Left forelimb (tissue), 1 donor: ENCODE measurements around the gene MRAP2.

ENCODE experiments used
- DNase-seq: peaks from one replicate; pipeline ENCODE4 v3.0.0-alpha.2; 2018; ENCODE audit warnings: low spot score

Gene MRAP2

DNA sequence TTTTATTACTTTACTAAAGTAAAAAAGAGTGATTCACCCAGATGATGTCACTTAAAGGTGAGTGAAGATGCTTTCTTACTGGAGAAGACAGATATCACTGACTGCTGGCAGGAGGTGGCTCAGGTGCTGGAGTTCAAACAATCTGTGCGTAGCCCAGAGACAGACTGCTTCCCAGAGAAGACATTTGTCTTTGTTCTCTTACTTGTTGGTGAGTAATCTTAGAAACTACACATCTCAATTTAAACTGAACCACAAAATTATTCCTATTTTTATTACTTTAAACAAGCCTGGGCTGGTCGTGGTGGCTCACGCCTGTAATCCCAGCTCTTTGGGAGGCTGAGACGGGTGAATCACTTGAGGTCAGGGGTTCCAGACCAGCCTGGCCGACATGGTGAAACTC, 101.7 kb downstream of the MRAP2 start:
- DNase-seq: no peak

DNA sequence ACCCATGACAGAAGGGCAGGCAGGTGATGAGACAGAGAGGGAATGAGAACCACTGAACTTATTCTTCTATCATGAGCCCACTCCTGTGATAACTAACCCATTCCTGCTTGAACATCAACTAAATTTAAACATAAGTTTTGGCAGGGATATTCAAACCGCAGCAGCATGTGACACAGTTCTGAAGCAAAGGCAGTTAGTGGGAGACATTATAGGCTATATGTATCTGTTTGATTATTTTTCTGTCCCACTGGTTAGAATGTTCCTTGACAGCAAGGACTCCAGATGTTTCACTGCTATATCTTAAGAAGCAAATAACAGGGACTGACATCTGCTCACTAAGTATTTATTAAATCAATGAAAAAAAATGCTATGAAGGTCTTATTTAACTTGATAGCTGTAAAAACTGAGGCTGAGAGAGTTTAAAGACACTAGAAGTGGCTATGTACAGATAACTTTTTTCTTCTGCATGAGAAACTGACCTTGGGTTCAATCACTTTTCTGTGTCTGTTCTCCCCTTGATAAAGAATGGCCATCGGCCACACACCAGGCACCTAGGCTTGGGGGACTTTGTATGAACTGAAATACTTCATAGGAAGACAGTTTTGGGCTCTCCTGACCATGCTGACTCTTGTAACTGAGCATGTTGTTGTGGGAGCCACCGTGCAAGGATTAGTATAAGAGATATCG, 102.9 kb downstream of the MRAP2 start:
- DNase-seq: no peak

GRCh38 chr6:84137051-84137375, 103.4 kb downstream of the MRAP2 start:
- no peak for DNase-seq

- DNase-seq: no peak
Observed at GRCh38 chr6:84137989-84138575, 104.5 kb downstream of the MRAP2 start.

DNA sequence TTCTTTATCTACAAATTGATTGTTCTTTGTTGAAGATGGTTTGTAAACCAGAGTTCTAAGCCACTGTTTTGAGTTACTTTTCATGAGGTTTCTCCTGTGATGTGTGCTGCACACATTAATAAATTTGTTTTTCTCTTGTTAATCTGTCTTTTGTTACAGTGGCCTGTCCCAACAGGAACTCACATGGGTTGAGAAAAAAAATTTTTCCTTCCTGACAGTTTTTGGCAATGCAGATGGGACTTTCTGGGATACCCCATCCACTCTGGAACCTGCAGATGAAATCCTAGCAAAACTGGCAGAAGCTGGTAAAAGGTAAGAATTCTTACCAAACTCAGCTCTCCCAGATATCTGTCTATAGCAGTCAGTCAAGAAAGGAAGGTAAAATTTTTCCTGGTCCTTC, 105.7 kb downstream of the MRAP2 start:
- no peak for DNase-seq
